Neural progenitor cell (in vitro differentiated cells): ENCODE data around the gene ZNF32.

Experiments used
- CTCF ChIP-seq: fragments of 200-600 bp; sonication (generic); IDR thresholded peaks from 2 replicates; pipeline ENCODE4 v1.5.1; 2017; ENCODE audit warnings: antibody characterized with exemption, mild to moderate bottlenecking
- EZH2 ChIP-seq: fragments of 200-600 bp; sonication (generic); IDR thresholded peaks from 2 replicates; pipeline ENCODE4 v1.6.1; 2017; ENCODE audit warnings: antibody characterized with exemption, mild to moderate bottlenecking, moderate library complexity
- EZH2phosphoT487 ChIP-seq: fragments of 200-600 bp; sonication (generic); IDR thresholded peaks from 2 replicates; pipeline ENCODE4 v1.6.1; 2017; ENCODE audit warnings: antibody characterized with exemption

GRCh38 chr10:43666552-43666951, 17.9 kb upstream of the ZNF32 start:
- TF ChIP-seq EZH2 (no peak), CTCF (no peak), EZH2phosphoT487 (no peak)
